CD4-positive, alpha-beta T cell treated with Interleukin-15 for 1 hour (primary cell): ENCODE data around the gene SLC28A1.

Experiments used
- DNase-seq: peaks from one replicate; pipeline ENCODE4 v3.0.0-alpha.2; 2020

Gene SLC28A1

GRCh38 chr15:84886211-84886983, 1.9 kb downstream of the SLC28A1 start:
- no peak for DNase-seq

GRCh38 chr15:84886984-84887299, 2.5 kb downstream of the SLC28A1 start:
- no peak for DNase-seq

GRCh38 chr15:84887938-84888337, 3.5 kb downstream of the SLC28A1 start:
- no peak for DNase-seq

GRCh38 chr15:84888639-84889038, 4.2 kb downstream of the SLC28A1 start:
- no peak for DNase-seq

- DNase-seq, result no peak
Observed at GRCh38 chr15:84889313-84889990, 5.0 kb downstream of the SLC28A1 start.

- DNase-seq, result no peak
Observed at GRCh38 chr15:84889991-84890669, 5.7 kb downstream of the SLC28A1 start.

- DNase-seq, result no peak
Observed at GRCh38 chr15:84890670-84891162, 6.3 kb downstream of the SLC28A1 start.

GRCh38 chr15:84891339-84891738, 6.9 kb downstream of the SLC28A1 start:
- no peak for DNase-seq

GRCh38 chr15:84892786-84893307, 8.4 kb downstream of the SLC28A1 start:
- DNase-seq, result no peak

GRCh38 chr15:84893607-84894006, 9.1 kb downstream of the SLC28A1 start:
- no peak for DNase-seq

GRCh38 chr15:84894736-84895425, 10.4 kb downstream of the SLC28A1 start:
- no peak for DNase-seq

- no peak for DNase-seq
Observed at GRCh38 chr15:84898761-84899160, 14.3 kb downstream of the SLC28A1 start.

GRCh38 chr15:84899750-84900149, 15.3 kb downstream of the SLC28A1 start:
- no peak for DNase-seq

- no peak for DNase-seq
Observed at GRCh38 chr15:84901540-84901939, 17.1 kb downstream of the SLC28A1 start.

- DNase-seq, result no peak
Observed at GRCh38 chr15:84903751-84904150, 19.3 kb downstream of the SLC28A1 start.

- DNase-seq, result no peak
Observed at GRCh38 chr15:84904419-84904818, 20.0 kb downstream of the SLC28A1 start.

- no peak for DNase-seq
Observed at GRCh38 chr15:84905016-84905916, 20.8 kb downstream of the SLC28A1 start.

- no peak for DNase-seq
Observed at GRCh38 chr15:84907731-84908130, 23.3 kb downstream of the SLC28A1 start.

GRCh38 chr15:84908564-84908963, 24.1 kb downstream of the SLC28A1 start:
- DNase-seq, result no peak

- no peak for DNase-seq
Observed at GRCh38 chr15:84909029-84909428, 24.6 kb downstream of the SLC28A1 start.

GRCh38 chr15:84909782-84910181, 25.3 kb downstream of the SLC28A1 start:
- DNase-seq, result no peak
